Measurements from ENCODE around the gene FLAD1.

The FLAD1 gene

DNA sequence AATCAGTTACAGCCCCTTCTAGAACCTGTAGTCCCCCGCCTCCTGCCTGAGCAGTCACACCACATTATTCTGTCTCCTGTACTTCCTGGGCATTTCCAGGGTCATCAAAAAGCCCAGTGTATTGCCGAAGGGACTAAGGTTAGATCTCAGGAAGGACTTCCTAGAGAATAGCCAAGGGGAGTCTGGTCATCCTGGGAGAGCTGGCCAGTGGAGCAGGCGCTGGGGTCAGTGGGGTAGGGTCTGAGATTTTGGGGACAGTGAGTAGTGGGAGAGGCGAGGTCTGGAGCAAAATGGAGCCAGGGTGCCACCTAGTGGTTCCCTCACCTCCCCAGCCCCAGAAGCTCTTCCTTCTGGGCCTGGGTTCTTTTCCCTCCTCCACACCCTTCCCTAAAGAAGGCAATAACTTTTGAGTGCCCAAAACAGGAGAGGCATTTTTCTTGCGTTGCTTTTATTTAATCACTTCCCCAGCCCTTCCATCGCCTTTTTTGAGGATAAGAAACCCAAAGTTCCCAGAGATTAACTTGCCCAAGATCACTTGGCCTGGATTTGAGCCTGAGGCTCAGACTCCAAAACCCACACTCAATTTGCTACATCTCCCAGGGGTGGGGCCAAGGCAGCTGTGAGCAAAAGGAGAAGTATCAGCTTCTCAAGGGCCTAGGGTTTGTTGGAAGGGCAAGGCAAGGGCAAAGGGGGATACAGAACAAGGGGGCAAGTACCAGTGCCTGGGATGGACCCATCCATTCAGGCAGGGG lies 39.3 kb upstream of the FLAD1 start:
- Histone ChIP-seq H3K4me3 (ENCODE audit: low read length) (no peak overlapping the region), H3K9me3 (ENCODE audit: control insufficient read depth, low read length) (no peaks in the 10 kb centered on the region), H3K9ac (ENCODE audit: low read length) (peak overlapping the region; percentile 23), H3K36me3 (ENCODE audit: control insufficient read depth, insufficient read depth, low read length) (peaks cover 8% of the 10 kb centered on the region), H3K27me3 (ENCODE audit: control insufficient read depth, insufficient read depth, low read length) (no peaks in the 10 kb centered on the region), H3K4me1 (ENCODE audit: control insufficient read depth, insufficient read depth, low read length) (peaks cover 43% of the 10 kb centered on the region)

DNA sequence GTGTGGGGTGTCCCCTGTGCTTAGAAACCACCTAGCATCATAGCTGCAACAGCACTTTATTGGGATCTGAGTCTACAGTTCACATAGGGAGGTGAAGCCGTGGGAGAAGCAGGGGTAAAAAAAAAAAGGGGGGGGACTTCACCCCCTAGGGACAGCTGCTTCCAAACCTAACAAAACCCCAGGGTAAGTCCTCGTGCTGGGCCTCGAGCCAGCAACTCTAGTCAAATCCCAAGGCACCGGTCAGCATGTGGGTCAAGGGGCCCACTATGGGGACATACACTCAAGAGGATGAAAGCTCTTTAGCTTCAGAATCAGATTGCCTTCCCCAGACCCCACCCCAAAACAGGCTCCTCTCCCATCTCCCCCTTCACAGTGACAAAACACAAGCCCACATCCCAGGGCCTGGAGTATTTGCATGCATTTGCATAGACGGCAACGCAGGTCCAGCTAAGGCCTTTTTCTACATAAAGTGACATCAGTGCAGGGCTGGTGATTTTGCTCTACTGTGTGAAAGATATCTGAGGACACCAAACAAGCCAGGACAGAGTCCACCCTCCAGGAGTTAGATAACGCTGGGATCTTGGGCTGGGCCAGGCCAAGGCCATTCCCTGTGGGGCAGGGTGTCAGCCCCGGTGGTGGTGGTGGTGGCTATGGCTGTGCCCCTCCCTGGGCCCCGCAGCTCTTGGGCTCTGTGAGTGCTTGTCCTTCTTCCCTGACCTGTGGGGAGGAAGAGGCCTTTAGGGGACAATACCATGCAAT lies 38.6 kb upstream of the FLAD1 start:
- H3K9ac ChIP-seq (ENCODE audit: low read length) = peak overlapping the region; percentile 23
- no peak overlapping the region for H3K4me3 ChIP-seq (ENCODE audit: low read length)
- peaks cover 8% of the 10 kb centered on the region for H3K36me3 ChIP-seq (ENCODE audit: control insufficient read depth, insufficient read depth, low read length)
- H3K4me1 ChIP-seq (ENCODE audit: control insufficient read depth, insufficient read depth, low read length) = peaks cover 43% of the 10 kb centered on the region
- H3K27me3 ChIP-seq (ENCODE audit: control insufficient read depth, insufficient read depth, low read length) = no peaks in the 10 kb centered on the region
- H3K9me3 ChIP-seq (ENCODE audit: control insufficient read depth, low read length) = no peaks in the 10 kb centered on the region

DNA sequence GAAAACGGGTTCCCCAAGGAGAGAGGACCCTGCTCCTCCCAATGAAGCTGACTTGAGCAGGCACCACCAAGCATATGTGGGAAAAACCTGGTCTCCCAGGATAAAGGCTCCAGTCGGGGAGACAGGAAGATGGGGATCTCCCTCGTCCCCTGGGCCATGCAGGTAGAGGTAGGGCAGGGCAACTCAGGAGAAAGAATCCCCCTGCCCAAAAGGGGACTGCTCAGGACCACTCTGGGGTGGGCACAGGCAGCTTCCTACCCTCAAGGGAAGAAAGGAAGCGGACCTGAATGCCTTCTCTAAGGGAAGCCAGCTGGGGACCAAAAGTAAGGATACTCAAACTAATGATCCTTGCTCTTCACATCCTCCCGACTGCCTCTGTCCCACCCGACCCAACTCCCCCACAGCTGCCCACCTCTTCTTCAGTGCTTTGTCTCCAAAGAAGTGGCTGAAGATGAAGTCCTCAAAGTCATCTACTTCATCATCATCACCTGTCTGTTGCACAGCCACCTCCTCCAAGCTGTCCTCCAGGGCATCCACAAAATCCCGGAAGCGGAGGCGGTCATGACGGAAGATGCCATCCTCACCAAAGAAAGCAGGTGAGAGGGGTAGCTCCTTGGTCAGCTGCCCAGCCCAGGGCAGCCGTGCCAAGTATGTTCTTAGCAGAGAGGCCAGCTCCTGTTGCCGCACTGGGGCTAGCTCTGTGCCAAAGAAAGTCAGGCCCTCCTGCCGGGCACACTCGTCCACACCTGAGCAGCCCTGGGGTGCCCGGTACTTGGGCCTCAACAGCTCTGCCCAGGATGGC lies 37.8 kb upstream of the FLAD1 start:
- H3K4me3 ChIP-seq (ENCODE audit: low read length) = no peak overlapping the region
- peaks cover 8% of the 10 kb centered on the region for H3K36me3 ChIP-seq (ENCODE audit: control insufficient read depth, insufficient read depth, low read length)
- H3K9me3 ChIP-seq (ENCODE audit: control insufficient read depth, low read length) = no peaks in the 10 kb centered on the region
- H3K4me1 ChIP-seq (ENCODE audit: control insufficient read depth, insufficient read depth, low read length) = peaks cover 43% of the 10 kb centered on the region
- H3K27me3 ChIP-seq (ENCODE audit: control insufficient read depth, insufficient read depth, low read length) = no peaks in the 10 kb centered on the region
- no peak overlapping the region for H3K9ac ChIP-seq (ENCODE audit: low read length)

DNA sequence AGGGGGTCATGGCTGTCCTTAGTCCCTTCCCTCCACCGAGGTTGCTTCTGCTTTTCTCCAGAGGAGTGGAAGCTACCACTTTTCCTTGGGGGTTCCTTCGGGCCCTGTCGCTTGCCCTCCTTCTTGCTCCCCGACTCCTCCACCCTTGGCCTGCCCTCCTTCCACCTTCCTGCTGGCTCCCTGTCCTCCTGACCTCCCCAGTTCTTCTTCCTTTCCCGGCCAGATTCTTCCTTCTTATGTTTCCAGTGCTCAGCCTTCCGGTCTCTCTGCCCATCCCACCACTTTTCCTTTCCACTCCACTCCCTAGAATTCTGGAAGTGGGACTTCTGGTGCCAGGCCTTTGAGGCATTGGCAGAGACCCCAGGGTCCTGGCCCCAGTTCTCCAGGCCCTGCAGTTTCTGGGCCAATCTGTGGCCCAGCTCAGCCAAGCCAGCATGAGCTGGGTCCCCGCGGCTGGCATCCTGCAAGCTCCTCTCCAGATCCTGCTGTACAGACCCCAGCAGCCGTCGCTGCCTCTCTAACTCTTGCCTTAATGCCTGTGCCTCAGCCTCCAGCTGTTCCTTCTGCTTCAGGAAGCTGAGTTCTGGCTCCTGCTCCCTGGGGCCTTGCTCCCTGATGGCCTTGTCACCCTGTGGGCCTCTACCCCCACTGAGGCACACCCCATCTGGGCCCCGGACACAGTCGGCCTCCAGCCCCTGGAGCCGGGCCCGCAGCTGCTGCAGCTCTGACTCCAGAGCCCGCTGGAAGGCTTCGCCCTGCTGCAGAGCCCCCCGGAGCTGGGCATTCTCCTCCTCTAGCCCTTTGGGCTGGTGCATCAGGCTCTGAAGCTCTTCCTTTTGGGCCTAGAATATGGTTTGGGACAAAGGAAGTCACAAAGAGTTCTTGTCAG lies 36.9 kb upstream of the FLAD1 start:
- H3K9me3 ChIP-seq (ENCODE audit: control insufficient read depth, low read length) = no peaks in the 10 kb centered on the region
- H3K4me1 ChIP-seq (ENCODE audit: control insufficient read depth, insufficient read depth, low read length) = peaks cover 36% of the 10 kb centered on the region
- peaks cover 8% of the 10 kb centered on the region for H3K36me3 ChIP-seq (ENCODE audit: control insufficient read depth, insufficient read depth, low read length)
- no peak overlapping the region for H3K9ac ChIP-seq (ENCODE audit: low read length)
- H3K27me3 ChIP-seq (ENCODE audit: control insufficient read depth, insufficient read depth, low read length) = no peaks in the 10 kb centered on the region
- H3K4me3 ChIP-seq (ENCODE audit: low read length) = no peak overlapping the region

DNA sequence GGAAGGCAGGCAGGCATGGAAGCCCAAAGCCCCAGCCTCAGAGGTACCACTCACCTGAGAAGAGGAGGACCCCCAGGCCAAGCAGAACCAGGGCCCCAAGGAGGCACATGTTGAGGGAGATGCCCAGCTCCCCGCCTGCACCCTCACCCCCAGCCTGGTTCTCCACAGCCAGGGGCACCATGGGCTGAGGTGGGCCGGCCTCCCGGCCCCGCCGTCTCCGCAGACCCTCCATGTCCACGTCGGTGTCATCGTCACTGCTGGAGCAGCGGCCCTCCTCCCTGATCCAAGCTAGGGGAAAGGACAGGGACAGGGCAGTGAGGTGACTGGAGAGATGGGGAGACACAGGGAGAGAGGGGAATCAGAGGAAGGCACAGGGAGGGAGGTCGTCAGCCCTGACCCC lies 35.1 kb upstream of the FLAD1 start:
- H3K4me3 ChIP-seq (ENCODE audit: low read length) = no peak overlapping the region
- H3K9me3 ChIP-seq (ENCODE audit: control insufficient read depth, low read length) = no peaks in the 10 kb centered on the region
- H3K36me3 ChIP-seq (ENCODE audit: control insufficient read depth, insufficient read depth, low read length) = peaks cover 8% of the 10 kb centered on the region
- peaks cover 20% of the 10 kb centered on the region for H3K4me1 ChIP-seq (ENCODE audit: control insufficient read depth, insufficient read depth, low read length)
- no peaks in the 10 kb centered on the region for H3K27me3 ChIP-seq (ENCODE audit: control insufficient read depth, insufficient read depth, low read length)
- H3K9ac ChIP-seq (ENCODE audit: low read length) = no peak overlapping the region

DNA sequence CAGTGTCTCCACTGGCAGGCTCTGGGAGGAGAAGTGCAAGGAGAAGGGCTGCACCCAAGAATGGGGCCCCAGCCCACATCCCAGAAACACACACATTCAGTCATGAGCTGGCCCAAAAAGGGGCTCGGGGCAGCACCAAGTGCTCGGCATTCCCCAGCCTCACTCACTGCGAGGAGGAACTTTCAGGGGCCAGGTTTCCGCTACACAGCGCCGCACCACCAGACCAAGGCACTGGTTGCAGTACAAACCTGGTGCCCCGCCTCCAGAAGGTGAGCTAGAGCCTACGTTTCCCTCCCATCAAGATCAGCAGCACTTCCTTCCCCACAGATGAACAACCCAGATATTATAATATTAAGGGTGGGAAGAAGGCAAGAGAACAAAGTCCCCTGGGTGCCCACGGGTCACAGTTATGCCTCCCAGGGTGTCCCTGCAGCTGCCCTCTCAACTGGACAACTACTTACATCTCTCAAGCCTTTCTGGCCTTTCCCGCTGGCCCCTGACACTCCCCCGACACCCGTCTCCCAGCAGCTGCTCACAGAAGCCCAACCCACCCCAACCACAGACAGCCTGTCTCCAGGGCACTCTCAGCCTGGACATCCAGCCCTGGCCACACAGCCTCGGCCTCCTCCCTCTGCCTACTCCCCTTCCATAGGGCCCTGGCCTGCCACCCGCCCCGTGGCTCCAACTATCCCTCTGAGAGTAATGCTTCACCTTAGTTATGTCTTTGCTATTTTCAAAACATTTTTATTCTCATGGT lies 31.1 kb upstream of the FLAD1 start:
- H3K9ac ChIP-seq (ENCODE audit: low read length) = no peak overlapping the region

DNA sequence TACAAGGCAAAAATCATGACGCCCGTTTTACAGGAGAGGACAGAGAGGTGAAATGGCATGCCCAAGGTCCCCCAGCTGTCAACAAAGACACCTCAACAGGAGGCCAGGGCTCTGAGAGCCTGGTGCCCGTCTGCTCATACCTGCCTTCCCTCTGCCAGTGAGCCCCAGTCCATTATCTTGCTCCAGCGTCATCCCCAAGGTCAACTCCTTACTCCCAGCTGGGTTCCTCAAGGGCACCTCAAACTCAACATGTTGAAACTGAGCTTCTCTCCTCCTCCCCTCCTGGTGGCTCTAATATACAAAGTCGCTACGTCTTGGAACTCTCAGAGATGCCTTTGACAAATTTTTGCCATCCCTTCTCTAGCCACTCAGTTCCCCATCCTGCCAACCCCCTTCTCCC lies 30.5 kb upstream of the FLAD1 start:
- Histone ChIP-seq H3K9ac (ENCODE audit: low read length) (no peak overlapping the region), H3K27me3 (ENCODE audit: control insufficient read depth, insufficient read depth, low read length) (no peaks in the 10 kb centered on the region), H3K9me3 (ENCODE audit: control insufficient read depth, low read length) (no peaks in the 10 kb centered on the region), H3K4me3 (ENCODE audit: low read length) (no peak overlapping the region), H3K36me3 (ENCODE audit: control insufficient read depth, insufficient read depth, low read length) (peaks cover 5% of the 10 kb centered on the region), H3K4me1 (ENCODE audit: control insufficient read depth, insufficient read depth, low read length) (peaks cover 36% of the 10 kb centered on the region)

More for the DNA sequence above, 31.1 kb upstream of the FLAD1 start:
- Histone ChIP-seq H3K27me3 (ENCODE audit: control insufficient read depth, insufficient read depth, low read length) (no peaks in the 10 kb centered on the region), H3K36me3 (ENCODE audit: control insufficient read depth, insufficient read depth, low read length) (peaks cover 8% of the 10 kb centered on the region), H3K4me1 (ENCODE audit: control insufficient read depth, insufficient read depth, low read length) (peaks cover 33% of the 10 kb centered on the region), H3K4me3 (ENCODE audit: low read length) (no peak overlapping the region), H3K9me3 (ENCODE audit: control insufficient read depth, low read length) (no peaks in the 10 kb centered on the region)

DNA sequence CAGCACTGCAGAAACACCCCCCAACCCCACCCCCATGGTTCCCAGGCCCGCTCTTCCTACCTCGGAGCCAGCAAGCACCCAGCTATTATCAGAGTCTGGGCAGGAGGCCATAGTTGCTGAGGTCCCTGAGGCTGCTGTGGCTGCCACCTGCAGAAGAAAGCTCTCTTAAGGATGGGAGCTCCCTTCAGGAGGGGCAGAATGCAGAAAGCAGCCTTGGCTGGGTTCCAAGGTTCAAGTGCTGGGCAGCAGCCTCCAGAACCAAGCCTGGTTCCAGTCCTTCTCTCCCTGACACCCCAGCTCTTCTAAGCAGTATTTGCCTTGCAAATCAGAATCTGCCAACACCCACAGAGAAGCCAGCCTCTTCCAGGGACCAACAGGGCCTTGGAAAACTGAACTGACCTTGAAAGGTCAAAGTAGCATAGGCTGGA lies 29.5 kb upstream of the FLAD1 start:
- Histone ChIP-seq H3K9ac (ENCODE audit: low read length) (peak overlapping the region; percentile 24), H3K36me3 (ENCODE audit: control insufficient read depth, insufficient read depth, low read length) (no peaks in the 10 kb centered on the region), H3K4me1 (ENCODE audit: control insufficient read depth, insufficient read depth, low read length) (peaks cover 36% of the 10 kb centered on the region), H3K9me3 (ENCODE audit: control insufficient read depth, low read length) (no peaks in the 10 kb centered on the region), H3K4me3 (ENCODE audit: low read length) (no peak overlapping the region), H3K27me3 (ENCODE audit: control insufficient read depth, insufficient read depth, low read length) (no peaks in the 10 kb centered on the region)

DNA sequence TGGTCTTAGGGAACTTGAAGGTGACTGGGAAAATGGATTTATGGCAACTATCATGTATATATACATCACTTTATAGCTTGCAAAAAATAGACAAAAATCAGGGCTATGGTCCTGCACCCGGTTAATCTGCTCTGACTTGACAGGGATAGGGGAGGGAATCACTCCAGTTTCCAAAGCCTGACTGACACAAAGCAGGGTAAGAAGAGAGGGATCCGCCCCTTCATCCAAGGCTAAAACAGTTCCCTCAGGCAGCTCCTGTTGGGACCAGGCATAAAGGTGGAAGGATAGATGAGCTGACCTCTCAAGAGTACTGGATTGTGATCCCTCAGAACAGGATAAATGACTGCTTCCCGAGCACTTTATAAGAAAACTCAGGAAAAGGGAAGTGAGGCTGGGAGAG lies 28.6 kb upstream of the FLAD1 start:
- peaks cover 36% of the 10 kb centered on the region for H3K4me1 ChIP-seq (ENCODE audit: control insufficient read depth, insufficient read depth, low read length)
- no peaks in the 10 kb centered on the region for H3K9me3 ChIP-seq (ENCODE audit: control insufficient read depth, low read length)
- H3K9ac ChIP-seq (ENCODE audit: low read length) = no peak overlapping the region
- no peaks in the 10 kb centered on the region for H3K36me3 ChIP-seq (ENCODE audit: control insufficient read depth, insufficient read depth, low read length)
- no peak overlapping the region for H3K4me3 ChIP-seq (ENCODE audit: low read length)
- H3K27me3 ChIP-seq (ENCODE audit: control insufficient read depth, insufficient read depth, low read length) = no peaks in the 10 kb centered on the region

DNA sequence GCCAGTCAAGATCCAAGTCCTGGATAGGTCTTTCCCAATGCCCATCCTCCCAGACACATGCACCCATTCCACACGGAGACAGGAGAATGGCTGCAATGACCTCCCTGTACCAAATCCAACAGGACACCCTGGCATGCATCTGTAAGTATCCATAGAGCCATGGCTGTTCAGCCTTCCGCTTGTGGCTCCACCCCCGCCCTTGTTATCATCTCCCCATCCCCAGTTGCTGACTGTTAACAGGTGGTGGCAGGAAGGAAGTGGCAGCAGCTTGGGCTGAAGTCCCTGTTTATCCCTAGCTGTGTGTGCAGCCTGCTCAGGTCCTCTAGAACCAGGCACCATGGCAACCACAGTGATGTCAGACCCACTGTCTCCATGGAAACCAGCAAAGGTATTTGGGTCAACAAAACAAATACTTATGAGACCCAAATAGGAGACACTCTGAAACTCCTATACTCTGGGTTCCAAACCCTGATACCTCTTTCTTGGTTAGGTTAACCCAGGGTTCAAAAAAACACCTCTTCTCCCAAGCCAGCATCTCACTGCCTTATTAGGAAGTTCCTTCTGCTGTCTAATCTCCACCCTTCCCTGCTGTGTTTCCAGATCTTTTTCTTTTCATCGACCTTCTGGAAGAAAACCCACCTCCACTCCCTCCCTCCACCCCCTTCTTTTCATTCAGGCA lies 28.0 kb upstream of the FLAD1 start:
- peaks cover 36% of the 10 kb centered on the region for H3K4me1 ChIP-seq (ENCODE audit: control insufficient read depth, insufficient read depth, low read length)
- no peaks in the 10 kb centered on the region for H3K9me3 ChIP-seq (ENCODE audit: control insufficient read depth, low read length)
- H3K9ac ChIP-seq (ENCODE audit: low read length) = peak overlapping the region; percentile 60
- H3K4me3 ChIP-seq (ENCODE audit: low read length) = peak overlapping the region; percentile 60
- no peaks in the 10 kb centered on the region for H3K27me3 ChIP-seq (ENCODE audit: control insufficient read depth, insufficient read depth, low read length)
- H3K36me3 ChIP-seq (ENCODE audit: control insufficient read depth, insufficient read depth, low read length) = no peaks in the 10 kb centered on the region
